ENCODE measurements around the gene TBL3. TPM values are rescaled to one million over a fixed set of nuclear protein-coding genes. Genes with fewer than 3 reads are reported as not detected.

TBL3 gene
- total and polyA plus RNA-seq, 11 donors: 19.3 to 68.7 (median 22.0) TPM

GRCh38 chr16:1963806-1964505, 7.9 kb upstream of the TBL3 start:
- peak overlapping the region; percentile 65 to 100 (median 87) for H3K4me3 ChIP-seq
- 8 to 12% (median 11%) methylated on average over 40 to 44 of the region's 44 CpGs for WGBS, 4 donors
- H3K27ac ChIP-seq: peak overlapping the region; percentile 85 to 99 (median 97)
- H3K36me3 ChIP-seq: peaks cover 0 to 33% (median 31%) of the 10 kb centered on the region in 9 donors
- H3K4me1 ChIP-seq: peaks cover 7 to 49% (median 33%) of the 10 kb centered on the region in 12 donors
- intact Hi-C loops (cut with DNase I): no loop called here
- peak in 3 of 4 donors; percentile 1 to 38 (median 16) for ATAC-seq
- DNase-seq: peak in 3 of 5 donors; percentile 50 to 76 (median 58)
- H3K9me3 ChIP-seq: no peaks in the 10 kb centered on the region
- H3K27me3 ChIP-seq: no peaks in the 10 kb centered on the region
- no peak for TF ChIP-seq POLR2A (IDR thresholded peaks at IDR 0.05)
- peak in 6 of 12 donors; percentile 10 to 54 (median 28) for TF ChIP-seq CTCF (IDR thresholded peaks at IDR 0.05)

GRCh38 chr16:1964506-1965395, 7.1 kb upstream of the TBL3 start, which contains the start of gene RPS2:
Gene RPS2 (minus strand): TSS chr16:1964826. CDS start chr16:1964625, 201 bp downstream.
- Histone ChIP-seq H3K27ac (peak within 1 kb of the TSS; percentile 85 to 99 (median 97)), H3K36me3 (peaks cover 0 to 33% (median 31%) of the 10 kb centered on the region in 9 donors), H3K4me3 (peak within 1 kb of the TSS; percentile 65 to 100 (median 87)), H3K27me3 (no peaks in the 10 kb centered on the region), H3K9me3 (no peaks in the 10 kb centered on the region), H3K4me1 (peaks cover 7 to 46% (median 31%) of the 10 kb centered on the region in 12 donors)
- DNase-seq (peak; percentile 98 to 100 (median 99)), ATAC-seq (peak; percentile 95 to 99 (median 96))
- WGBS, 4 donors: 1% methylated on average over 41 to 97 of the region's 97 CpGs
- intact Hi-C loops (cut with DNase I): no loop called here
- peak in 5 of 12 donors; percentile 1 to 28 (median 9) for TF ChIP-seq CTCF (IDR thresholded peaks at IDR 0.05)
- peak; percentile 22 to 96 for TF ChIP-seq POLR2A (IDR thresholded peaks at IDR 0.05)

GRCh38 chr16:1965396-1966001, 6.4 kb upstream of the TBL3 start:
- peaks cover 0 to 33% (median 31%) of the 10 kb centered on the region in 9 donors for H3K36me3 ChIP-seq
- TF ChIP-seq CTCF (IDR thresholded peaks at IDR 0.05) (no peak), POLR2A (IDR thresholded peaks at IDR 0.05) (no peak)
- ATAC-seq: no peak
- DNase-seq: no peak
- 23 to 30% (median 24%) methylated on average over 20 to 24 of the region's 24 CpGs for WGBS, 4 donors
- no peaks in the 10 kb centered on the region for H3K27me3 ChIP-seq
- intact Hi-C loops (cut with DNase I): no loop called here
- peak overlapping the region; percentile 65 to 100 (median 87) for H3K4me3 ChIP-seq
- peak overlapping the region; percentile 85 to 99 (median 97) for H3K27ac ChIP-seq
- no peaks in the 10 kb centered on the region for H3K9me3 ChIP-seq
- peaks cover 2 to 42% (median 26%) of the 10 kb centered on the region in 12 donors for H3K4me1 ChIP-seq

Data from heart left ventricle (tissue), 16 donors.